ENCODE results near the gene RTN4R.

The RTN4R gene

DNA sequence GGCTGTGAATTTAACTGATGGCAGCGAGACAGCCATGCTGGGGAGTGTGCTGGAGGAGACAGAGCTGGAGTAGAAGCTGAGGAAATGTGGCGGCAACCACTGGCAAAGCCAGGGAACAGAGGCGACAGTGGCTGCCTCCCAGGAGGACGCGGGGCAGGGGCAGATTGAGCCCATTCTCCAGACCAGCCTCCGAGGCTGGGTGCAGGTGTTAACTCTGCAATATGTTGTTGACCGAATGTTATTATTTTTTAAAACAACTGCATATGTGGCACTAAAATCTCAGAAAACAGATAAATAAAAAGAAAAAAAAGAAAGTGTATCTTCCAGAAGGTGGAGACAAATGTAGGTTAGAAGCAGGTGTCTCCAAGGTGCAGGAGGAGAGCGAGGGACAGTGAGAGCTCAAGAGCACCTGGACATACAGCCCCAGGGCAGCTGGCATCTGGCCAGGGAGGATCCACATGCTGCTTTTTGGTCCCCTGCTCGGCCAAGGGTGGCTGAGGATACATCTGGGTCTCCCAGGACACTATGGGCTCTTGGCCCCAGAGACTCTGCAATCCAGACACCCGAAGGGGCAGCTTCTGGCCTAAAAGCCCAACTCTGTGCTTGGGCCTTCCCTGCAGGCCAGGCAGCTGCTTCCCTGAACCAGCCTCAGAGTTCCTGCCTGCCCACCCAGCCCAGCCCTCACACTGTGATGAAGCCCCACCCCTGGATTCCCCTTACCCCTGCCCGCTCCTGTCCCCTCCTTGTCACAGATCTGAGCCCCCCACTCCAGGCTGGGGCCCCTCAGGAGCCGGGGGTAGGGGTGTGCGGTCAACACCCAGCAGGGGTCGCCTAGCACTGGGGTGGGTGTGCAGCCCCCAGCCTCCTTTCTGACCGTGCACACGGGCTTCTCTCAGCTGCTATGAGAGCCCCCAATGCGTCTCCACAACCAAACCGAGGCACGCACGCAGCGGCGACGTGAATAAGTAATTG lies 12.9 kb downstream of the RTN4R start:
- peak; percentile 90 for DNase-seq

GRCh38 chr22:20253161-20253560 lies 15.0 kb downstream of the RTN4R start:
- no peak for DNase-seq

DNA sequence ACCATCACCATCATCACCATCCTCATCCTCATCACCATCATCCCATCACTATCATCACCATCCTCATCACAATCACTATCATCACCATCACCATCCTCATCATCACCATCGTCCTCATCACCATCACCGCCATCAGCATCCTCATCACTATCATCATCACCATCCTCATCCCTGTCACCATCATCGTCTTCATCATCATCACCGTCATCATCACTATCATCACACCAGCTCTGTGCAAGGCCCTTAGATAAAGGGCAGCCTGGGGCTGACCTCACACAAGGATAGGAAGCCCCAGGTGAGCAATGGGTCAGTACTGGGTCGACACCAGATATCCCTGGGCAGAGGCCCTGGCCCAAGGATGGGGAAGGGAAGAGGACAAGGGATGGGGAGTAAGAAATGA lies 16.1 kb downstream of the RTN4R start:
- DNase-seq = no peak

DNA sequence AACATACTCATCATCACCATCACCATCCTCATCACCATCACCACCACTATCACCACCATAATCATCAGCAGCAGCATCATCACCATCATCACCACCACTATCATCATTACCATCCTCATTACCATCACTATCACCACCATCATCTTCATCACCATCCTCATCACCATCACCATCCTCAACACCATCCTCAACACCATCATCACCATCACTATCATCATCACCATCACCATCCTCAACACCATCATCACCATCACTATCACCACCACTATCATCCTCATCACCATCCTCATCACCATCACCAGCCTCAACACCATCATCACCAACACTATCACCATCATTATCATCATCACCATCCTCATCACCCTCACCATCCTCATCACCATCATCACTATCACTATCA lies 16.6 kb downstream of the RTN4R start:
- no peak for DNase-seq

DNA sequence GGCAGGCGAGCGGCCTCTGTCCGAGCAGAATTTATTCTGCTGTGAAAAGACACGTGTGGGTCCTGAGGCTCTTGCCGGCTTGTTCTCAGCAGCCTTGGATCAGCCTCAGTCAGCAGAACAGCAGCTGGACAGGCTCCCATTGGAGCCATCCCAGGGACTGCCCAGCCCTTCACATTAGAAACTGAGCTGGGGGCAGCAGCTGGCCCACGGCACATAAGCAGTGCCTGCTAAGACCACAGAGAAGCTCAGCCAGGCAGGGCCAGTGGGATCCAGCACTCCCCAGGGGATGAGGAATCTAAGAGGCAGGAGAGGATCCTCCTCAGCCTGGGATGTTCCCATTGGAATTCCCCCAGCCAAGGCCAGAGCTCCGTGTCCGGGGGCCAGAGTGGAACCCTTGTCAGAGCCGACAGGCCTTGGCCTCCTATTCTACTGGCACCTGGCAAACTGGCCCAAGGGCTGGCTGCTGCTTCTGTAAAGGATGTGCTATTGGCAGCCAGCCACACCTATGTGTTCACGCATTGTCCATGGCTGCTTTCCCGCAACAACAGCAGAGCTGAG lies 18.2 kb downstream of the RTN4R start:
- peak; percentile 87 for DNase-seq

DNA sequence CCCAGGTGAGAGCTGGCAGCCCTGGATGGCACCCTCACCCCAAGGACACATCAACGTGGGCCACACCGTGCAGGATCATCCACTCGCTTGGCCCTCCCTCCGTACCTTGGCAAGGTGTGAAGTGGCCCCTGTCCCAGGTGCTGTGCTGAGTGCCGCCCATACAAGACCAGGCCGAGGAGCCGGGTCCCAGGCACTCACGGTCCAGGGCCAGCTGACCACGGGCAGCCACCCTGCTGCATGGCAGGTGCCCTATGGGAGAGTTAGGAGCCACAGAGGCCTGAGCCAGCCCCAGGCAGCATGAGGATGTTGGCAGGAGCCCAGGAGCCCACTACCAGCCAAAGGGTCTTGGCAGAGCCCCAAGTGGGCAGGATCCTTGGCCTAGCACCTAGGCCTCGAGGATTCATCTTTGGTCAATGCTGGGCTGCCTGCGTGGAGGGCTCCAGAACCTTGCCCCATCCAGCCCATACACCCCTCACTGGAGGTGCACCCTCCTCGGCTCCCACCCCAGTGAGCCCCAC lies 19.6 kb downstream of the RTN4R start:
- DNase-seq = peak; percentile 55

DNA sequence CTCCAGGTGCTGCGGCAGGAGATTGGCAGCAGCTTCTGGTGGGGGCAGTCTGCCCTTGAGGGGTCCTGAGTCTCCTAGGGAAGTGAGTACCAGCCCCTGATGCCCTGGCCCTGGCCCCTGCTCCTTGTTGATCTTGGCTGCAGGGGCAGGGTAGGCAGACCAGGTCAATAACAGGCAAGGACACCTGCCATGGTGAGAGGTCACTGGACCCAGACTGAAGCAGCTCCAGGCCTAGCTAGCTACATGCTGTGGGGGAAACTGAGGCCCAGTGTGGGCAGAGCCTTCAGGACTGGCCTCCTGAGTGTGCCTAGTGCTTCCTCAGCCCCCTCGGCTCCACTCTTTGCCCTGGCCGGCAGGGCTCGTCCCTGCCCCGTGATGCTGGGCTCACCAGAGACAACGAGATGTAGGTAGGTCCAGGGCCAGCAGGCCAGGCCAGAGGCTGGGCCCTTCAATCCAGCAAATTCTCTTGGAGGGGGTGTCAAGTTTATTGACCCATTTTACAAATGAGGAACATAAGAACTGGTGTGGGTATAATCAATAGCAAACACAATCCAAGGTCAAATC lies 20.4 kb downstream of the RTN4R start:
- DNase-seq = no peak

- peak; percentile 35 for DNase-seq
Observed at GRCh38 chr22:20247010-20247505, 21.1 kb downstream of the RTN4R start.

- peak; percentile 73 for DNase-seq
Observed at GRCh38 chr22:20246368-20247009, 21.6 kb downstream of the RTN4R start.

- peak; percentile 63 for DNase-seq
Observed at GRCh38 chr22:20245577-20246367, 22.3 kb downstream of the RTN4R start.

DNA sequence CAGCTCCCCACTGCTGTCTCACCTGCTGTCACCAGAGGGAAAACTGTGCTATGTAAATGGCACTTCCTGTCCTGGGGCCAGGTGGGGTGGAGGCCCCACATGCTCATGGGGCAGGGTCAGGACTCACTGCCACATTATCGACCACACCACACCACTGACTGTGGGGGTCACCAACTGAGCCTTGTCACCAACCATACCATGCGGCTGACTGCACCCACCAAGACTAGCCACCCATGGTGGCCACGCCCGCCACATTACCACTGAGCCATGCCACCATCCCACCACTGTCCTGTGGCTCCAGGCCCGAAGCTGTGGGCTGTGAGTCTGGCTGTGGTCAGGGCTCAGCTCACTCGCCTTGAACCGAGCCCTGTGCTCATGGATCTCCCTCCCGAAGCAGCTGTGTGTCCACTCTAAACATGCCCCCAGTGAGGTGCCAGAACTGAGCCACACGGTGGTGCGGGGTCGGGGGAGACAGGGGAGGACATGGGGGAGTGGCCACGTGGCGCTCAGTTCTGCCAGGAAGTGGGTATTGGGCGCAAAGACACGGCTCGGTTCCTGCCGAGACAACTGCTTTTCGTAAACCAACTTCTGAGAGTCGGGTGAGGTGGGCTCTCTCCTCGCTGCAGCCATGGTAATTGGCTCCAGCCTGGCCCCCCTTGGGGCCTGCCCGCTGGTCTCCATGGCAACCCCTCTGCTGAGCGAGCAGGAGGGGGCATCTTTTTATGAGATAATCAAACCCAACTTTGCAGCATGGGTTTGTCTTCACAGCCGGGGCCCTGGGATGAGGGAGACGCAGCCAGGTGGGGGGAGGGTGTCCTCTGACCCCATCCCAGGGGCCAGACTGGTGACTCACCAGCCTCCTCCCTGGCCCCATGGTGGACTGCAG lies 23.2 kb downstream of the RTN4R start:
- DNase-seq = peak; percentile 94

GRCh38 chr22:20244250-20244648 lies 23.9 kb downstream of the RTN4R start:
- DNase-seq = no peak

DNA sequence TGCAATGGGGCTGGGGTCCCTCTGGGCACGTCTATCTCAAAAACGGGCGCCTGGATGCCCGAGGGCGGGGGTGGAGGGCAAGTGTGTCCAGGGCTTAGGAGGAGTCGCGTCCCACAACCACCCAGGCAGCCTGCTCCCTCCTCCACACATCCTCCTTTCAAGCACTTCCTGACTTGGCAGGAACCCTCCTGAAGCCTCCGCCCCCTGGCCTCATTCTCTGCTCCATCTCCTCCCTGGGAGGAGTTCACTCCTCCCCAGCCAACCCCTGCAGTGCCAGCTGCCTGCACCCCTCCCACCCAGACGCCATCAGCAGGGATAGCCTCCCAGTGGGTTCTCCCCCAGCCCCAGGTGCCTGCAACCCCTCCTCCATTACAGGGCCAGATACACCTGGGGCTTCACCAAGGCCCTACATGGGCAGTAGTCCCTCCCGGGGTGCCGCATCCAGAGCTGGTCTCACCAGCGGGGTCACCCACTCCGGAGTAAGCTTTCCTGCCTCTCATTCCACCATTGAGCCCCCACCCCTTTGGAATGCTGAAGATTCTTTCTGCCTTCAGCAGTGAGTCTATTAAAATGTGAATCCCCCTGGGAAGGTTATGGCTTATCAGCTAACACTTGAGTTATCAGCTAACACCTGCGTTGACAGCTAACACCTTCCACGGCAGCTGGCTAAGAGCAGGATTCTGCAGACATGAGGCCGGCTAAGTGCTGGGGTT lies 24.4 kb downstream of the RTN4R start:
- DNase-seq = peak; percentile 97

DNA sequence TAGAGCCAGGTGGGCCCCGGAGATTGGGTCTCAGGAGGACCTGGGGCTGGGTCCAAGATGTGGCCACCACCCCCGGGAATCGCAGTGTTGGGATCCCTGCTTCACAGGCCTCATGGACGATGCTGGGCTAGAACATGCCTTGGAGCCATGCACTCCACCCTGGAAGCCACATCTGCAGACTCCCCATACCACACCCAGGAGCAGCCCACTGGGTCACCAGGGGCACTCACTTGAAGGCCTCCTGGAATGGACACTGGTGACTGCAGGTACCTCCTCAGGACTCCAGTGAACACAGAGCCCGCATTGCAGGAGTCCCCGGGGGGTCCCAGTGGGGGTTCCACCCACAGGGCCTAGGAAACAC lies 25.0 kb downstream of the RTN4R start:
- no peak for DNase-seq

- DNase-seq = no peak
Observed at GRCh38 chr22:20242393-20243175, 25.5 kb downstream of the RTN4R start.

DNA sequence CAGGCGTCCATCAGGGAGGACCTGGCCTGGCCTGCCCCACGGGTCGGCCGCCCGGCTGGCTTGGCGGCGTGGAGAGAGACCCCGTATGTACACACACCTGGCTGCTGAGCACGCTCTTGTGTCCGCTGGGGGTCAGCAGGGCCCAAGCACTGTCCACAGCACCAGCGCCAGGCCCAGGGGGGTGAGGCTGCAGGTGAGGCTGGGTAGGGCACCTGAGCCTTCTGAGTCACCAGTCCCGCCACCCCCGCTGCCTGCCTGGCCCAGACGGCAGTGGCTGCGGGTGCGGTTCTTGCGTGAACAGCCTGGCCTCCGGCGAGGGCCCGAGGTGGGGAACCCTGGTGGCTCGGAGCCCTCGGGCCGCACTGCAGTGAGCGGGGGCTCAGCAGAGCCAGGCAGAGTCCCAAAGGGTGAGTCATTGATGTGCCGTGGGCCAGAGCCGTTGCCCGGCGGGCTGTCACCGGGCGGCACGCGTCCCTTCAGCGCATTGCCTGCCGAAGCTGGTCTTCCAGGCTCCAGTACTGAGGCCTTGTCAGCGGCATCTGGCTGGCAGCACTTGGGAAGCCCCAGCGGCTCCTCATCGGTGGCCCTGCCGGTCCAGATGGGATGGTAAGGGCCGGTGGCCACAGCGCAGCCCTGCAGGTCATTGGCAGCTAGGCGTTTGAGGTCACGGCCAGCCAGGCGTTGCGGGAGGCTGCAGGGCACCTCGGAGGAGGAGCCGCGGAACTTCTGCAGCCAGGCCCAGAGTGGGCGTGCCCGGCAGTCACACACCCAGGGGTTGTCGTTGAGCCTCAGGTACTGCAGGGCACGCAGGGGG lies 26.3 kb downstream of the RTN4R start:
- DNase-seq = no peak

GRCh38 chr22:20240900-20241299 lies 27.2 kb downstream of the RTN4R start:
- no peak for DNase-seq

GRCh38 chr22:20240447-20240764 lies 27.7 kb downstream of the RTN4R start:
- peak; percentile 73 for DNase-seq
